GM19372 (cell line): ENCODE data around the gene ADAR.

Source experiments
- ATAC-seq: cut with Tn5 transposase; IDR thresholded peaks from one replicate; pipeline ENCODE4 v1.9.1; 2021; ENCODE audit warnings: mild to moderate bottlenecking, low read depth, moderate library complexity; ENCODE audit not compliant: unreplicated experiment

Gene ADAR

GRCh38 chr1:154559466-154560044 is 48.4 kb downstream of the ADAR start:
- ATAC-seq, result no peak

GRCh38 chr1:154558720-154559465 is 49.1 kb downstream of the ADAR start:
- ATAC-seq, result peak; percentile 92

GRCh38 chr1:154557939-154558719 is 49.9 kb downstream of the ADAR start, which contains the start of gene UBE2Q1:
Gene UBE2Q1, minus strand, starts transcription at chr1:154558662. Its CDS starts 109 bp downstream, at chr1:154558553.
- ATAC-seq, result peak; percentile 9

- no peak for ATAC-seq
These were observed 50.6 kb downstream of the ADAR start for GRCh38 chr1:154557248-154557938.

GRCh38 chr1:154556422-154556821 is 51.6 kb downstream of the ADAR start:
- no peak for ATAC-seq

GRCh38 chr1:154553056-154554030 is 54.6 kb downstream of the ADAR start:
- ATAC-seq, result no peak

GRCh38 chr1:154552036-154552435 is 56.0 kb downstream of the ADAR start:
- ATAC-seq, result no peak

GRCh38 chr1:154551474-154551873 is 56.5 kb downstream of the ADAR start:
- no peak for ATAC-seq

GRCh38 chr1:154550657-154551056 is 57.3 kb downstream of the ADAR start:
- ATAC-seq, result no peak

GRCh38 chr1:154550070-154550469 is 57.9 kb downstream of the ADAR start:
- ATAC-seq, result no peak

- ATAC-seq, result no peak
These were observed 58.7 kb downstream of the ADAR start for GRCh38 chr1:154549202-154549770.

- no peak for ATAC-seq
These were observed 60.0 kb downstream of the ADAR start for GRCh38 chr1:154548028-154548427.

GRCh38 chr1:154547105-154547732 is 60.8 kb downstream of the ADAR start:
- ATAC-seq, result no peak

- no peak for ATAC-seq
These were observed 61.5 kb downstream of the ADAR start for GRCh38 chr1:154546264-154547063.

GRCh38 chr1:154541231-154541630 is 66.8 kb downstream of the ADAR start:
- no peak for ATAC-seq

- ATAC-seq, result no peak
These were observed 68.2 kb downstream of the ADAR start for GRCh38 chr1:154539486-154540483.

GRCh38 chr1:154536570-154536969 is 71.4 kb downstream of the ADAR start:
- no peak for ATAC-seq
